ENCODE results near the gene MACROD2. TPM values are rescaled to one million over a fixed set of nuclear protein-coding genes. Genes with fewer than 3 reads are reported as not detected.

Gene MACROD2
- total RNA-seq, 1 experiment from 2014 or later = 1.6 TPM

DNA sequence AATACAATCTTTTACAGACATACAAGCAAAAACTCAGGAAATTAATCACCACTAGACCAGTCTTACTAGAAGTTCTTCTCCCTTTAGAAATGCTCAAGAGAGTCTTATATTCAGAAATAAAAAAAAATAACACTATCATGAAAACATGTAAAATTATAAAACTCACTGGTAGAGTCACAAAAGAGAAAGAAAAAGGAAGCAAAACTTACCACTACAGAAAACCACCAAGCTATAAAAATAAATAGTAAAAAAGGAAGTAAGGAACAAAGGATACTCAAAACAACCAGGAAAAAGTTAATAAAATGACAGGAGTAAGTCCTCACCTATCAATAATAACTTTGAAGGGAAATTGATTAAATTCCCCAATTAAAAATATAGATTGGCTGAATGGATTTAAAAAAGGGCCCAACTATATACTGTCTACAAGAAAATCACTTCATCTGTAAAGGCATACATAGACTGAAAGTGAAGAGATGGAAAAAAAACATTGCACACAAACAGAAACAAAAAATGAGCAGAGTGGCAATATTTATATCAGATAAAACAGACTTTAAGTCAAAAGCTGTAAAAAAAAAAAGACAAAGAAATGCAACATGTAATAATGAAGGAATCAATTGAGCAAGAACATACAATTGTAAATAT lies 2088.4 kb downstream of the MACROD2 start:
- Histone ChIP-seq H3T11ph (ENCODE audit: low read length) (no peak overlapping the region), H3K23ac (ENCODE audit: insufficient read length, low read depth, low read length) (no peak overlapping the region), H3K4me1 (ENCODE audit: insufficient read depth, low read length) (no peaks in the 10 kb centered on the region), H3K4ac (ENCODE audit: low read depth, low read length) (no peak overlapping the region), H4K91ac (ENCODE audit: insufficient read length, low read depth, low read length) (no peak overlapping the region), H3K27me3 (ENCODE audit: insufficient read depth, low read length) (no peaks in the 10 kb centered on the region), H4K5ac (ENCODE audit: insufficient read length, low read depth, low read length) (no peak overlapping the region), H3K23me2 (ENCODE audit: insufficient read length, low read depth, low read length, poor library complexity, severe bottlenecking) (no peaks in the 10 kb centered on the region), H3K79me2 (ENCODE audit: insufficient read depth, low read length) (no peaks in the 10 kb centered on the region), H2AFZ (ENCODE audit: low read length) (no peak overlapping the region), H3K56ac (ENCODE audit: insufficient read length, low read depth, low read length) (no peak overlapping the region), H3K4me2 (ENCODE audit: insufficient read depth, insufficient read length, low read length) (no peak overlapping the region), H3K79me1 (ENCODE audit: insufficient read depth, low read depth, low read length, poor library complexity, severe bottlenecking) (no peaks in the 10 kb centered on the region), H2BK15ac (ENCODE audit: low read depth, low read length) (no peak overlapping the region), H2BK12ac (ENCODE audit: insufficient read length, low read depth, low read length) (no peak overlapping the region), H2BK5ac (ENCODE audit: insufficient read length, low read length) (no peak overlapping the region), H3K27ac (ENCODE audit: insufficient read length, low read depth, low read length) (no peak overlapping the region), H2BK20ac (ENCODE audit: low read depth, low read length, poor library complexity, severe bottlenecking) (no peak overlapping the region), H3K18ac (ENCODE audit: insufficient read length, low read depth, low read length) (no peak overlapping the region), H3K14ac (ENCODE audit: insufficient read depth, low read length) (no peak overlapping the region), H4K20me1 (ENCODE audit: control insufficient read depth, insufficient read depth, insufficient read length) (no peaks in the 10 kb centered on the region), H2AK5ac (ENCODE audit: insufficient read length, low read length) (no peak overlapping the region), H3K9ac (ENCODE audit: extremely low read depth, insufficient read length, low read length) (no peak overlapping the region), H4K8ac (replicated peaks; ENCODE audit: insufficient read length, low read depth, low read length) (no peak overlapping the region), H2BK120ac (ENCODE audit: low read depth, low read length, poor library complexity, severe bottlenecking) (no peak overlapping the region), H3K9me3 (ENCODE audit: control insufficient read depth, low read depth, low read length) (no peaks in the 10 kb centered on the region)
- Mint-ChIP-seq H3K27ac (no peak overlapping the region), H3K9me3 (peaks cover 13 to 17% of the 10 kb centered on the region in 2 experiments), H3K27me3 (ENCODE audit: low read depth) (no peaks in the 10 kb centered on the region), H3K36me3 (ENCODE audit: insufficient read depth in 1 of 3, low read depth in 3 of 3) (peaks cover 0 to 14% (median 0%) of the 10 kb centered on the region in 3 experiments; a peak in 3 of 7 replicates), H3K4me1 (no peaks in the 10 kb centered on the region; a peak in 1 of 4 replicates), H3K4me3 (no peak overlapping the region)
- TF ChIP-seq, protein P1, sequence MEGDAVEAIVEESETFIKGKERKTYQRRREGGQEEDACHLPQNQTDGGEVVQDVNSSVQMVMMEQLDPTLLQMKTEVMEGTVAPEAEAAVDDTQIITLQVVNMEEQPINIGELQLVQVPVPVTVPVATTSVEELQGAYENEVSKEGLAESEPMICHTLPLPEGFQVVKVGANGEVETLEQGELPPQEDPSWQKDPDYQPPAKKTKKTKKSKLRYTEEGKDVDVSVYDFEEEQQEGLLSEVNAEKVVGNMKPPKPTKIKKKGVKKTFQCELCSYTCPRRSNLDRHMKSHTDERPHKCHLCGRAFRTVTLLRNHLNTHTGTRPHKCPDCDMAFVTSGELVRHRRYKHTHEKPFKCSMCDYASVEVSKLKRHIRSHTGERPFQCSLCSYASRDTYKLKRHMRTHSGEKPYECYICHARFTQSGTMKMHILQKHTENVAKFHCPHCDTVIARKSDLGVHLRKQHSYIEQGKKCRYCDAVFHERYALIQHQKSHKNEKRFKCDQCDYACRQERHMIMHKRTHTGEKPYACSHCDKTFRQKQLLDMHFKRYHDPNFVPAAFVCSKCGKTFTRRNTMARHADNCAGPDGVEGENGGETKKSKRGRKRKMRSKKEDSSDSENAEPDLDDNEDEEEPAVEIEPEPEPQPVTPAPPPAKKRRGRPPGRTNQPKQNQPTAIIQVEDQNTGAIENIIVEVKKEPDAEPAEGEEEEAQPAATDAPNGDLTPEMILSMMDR (conservative IDR thresholded peaks at IDR 0.05) = no peak
- DNase-seq = no peak

Measured in H9 (cell line).